HFF-Myc (cell line): ENCODE measurements around the gene MIAT.

Experiments used
- DNase-seq: peaks from one replicate; pipeline ENCODE4 v3.0.0-alpha.2; 2011; ENCODE audit warnings: low read depth; ENCODE audit errors: extremely low read depth
- H3K4me3 ChIP-seq: replicated peaks from 2 replicates; pipeline ENCODE4 v1.5.1; 2011; ENCODE audit warnings: low read depth, mild to moderate bottlenecking, control low read depth, low read length
- CTCF ChIP-seq: IDR thresholded peaks from 2 replicates; pipeline ENCODE4 v1.5.1; 2012; ENCODE audit warnings: mild to moderate bottlenecking, low read depth, low read length, control low read depth; ENCODE audit errors: missing control alignments

MIAT gene

DNA sequence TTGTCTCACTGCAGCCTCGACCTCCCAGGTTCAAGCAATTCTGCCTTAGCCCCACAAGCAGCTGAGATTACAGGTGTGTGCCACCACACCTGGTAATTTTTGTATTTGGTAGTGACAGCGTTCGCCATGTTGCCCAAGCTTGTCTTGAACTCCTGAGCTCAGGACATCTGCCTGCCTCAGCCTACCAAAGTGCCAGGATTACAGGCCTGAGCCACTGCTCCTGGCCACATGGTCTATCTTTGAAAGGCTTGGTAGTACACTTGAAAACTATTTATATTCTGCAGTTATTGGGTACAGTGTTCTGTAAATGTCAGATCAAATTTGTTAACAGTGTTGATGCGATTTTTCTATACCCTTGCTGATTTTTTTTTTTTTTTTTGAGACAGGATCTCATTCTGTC, 26.1 kb upstream of the MIAT start:
- H3K4me3 ChIP-seq: no peak overlapping the region
- TF ChIP-seq CTCF: no peak
- no peak for DNase-seq

GRCh38 chr22:26632422-26633155, 24.8 kb upstream of the MIAT start:
- H3K4me3 ChIP-seq: no peak overlapping the region
- DNase-seq: no peak
- no peak for TF ChIP-seq CTCF

DNA sequence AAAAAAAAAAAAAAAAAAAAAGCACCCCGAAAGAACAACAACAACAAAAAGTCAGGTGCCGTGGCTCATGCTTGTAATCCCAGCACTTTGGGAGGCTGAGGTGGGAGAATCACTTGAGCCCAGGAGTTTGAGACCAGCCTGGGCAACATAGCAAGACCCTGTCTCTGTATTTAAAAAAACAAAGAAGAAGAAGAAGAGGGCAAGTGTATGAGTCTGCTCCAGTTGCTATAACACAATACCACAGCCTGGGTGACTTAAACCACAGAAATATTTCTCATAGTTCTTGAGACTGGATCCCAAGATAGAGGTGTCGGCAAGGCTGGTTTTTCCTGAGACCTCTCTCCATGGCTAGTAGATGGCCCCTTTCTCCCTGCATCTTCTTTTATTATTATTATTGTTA, 23.2 kb upstream of the MIAT start:
- no peak for TF ChIP-seq CTCF
- DNase-seq: no peak
- H3K4me3 ChIP-seq: no peak overlapping the region

DNA sequence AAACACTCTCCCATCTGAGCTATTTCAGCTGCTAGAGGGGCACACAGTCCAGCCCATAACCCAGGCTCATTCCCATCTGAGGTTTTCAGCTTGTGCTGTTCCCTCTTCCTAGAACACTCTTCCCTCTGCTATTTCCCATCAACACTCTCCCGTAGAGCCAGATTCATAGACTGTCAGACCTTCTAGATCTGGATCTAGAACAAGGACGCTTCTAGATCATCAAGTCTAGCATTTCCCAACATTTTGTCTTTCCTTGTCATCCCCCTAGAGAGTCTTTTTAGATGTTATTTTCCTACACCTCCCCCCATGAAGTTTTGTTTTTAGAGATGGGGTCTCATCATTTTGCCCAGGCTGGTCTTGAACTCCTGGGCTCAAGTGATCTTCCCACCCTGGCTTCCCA, 22.3 kb upstream of the MIAT start:
- no peak overlapping the region for H3K4me3 ChIP-seq
- DNase-seq: no peak
- no peak for TF ChIP-seq CTCF

GRCh38 chr22:26636296-26636695, 21.1 kb upstream of the MIAT start:
- DNase-seq: no peak
- TF ChIP-seq CTCF: no peak
- H3K4me3 ChIP-seq: no peak overlapping the region

GRCh38 chr22:26642465-26643417, 14.6 kb upstream of the MIAT start:
- TF ChIP-seq CTCF: no peak
- no peak overlapping the region for H3K4me3 ChIP-seq
- DNase-seq: no peak
